NCI-H526 treated with DMSO at 0.1 percent for 48 hours (cell line): ENCODE measurements around the gene DUSP16.
"Not testable (repeated sequence)": the region's sequence is repeated elsewhere in the genome, so short reads cannot be mapped to it uniquely, and the experiment has no call there.

Experiments
- DNase-seq: peaks from one replicate; lab custom pipeline; 2025; lab: John Stamatoyannopoulos, UW

The DUSP16 gene

DNA sequence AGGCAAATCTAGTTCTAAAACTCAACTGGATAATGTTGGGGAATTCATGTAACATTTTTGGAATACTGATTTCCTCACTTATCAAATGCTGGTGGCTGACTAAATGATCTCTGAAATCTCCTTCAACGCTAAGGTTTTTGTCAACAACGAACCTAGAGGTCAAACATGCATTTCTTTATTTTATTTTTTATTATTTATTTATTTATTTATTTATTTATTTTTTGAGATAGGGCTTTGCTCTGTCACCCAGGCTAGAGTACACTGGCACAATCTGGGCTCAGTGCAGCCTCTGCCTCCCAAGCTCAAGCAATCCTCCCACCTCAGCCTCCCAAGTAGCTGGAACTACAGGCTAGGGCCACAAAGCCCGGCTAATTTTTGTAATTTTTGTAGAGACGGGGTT lies 64.5 kb downstream of the DUSP16 start:
- no peak for DNase-seq

DNA sequence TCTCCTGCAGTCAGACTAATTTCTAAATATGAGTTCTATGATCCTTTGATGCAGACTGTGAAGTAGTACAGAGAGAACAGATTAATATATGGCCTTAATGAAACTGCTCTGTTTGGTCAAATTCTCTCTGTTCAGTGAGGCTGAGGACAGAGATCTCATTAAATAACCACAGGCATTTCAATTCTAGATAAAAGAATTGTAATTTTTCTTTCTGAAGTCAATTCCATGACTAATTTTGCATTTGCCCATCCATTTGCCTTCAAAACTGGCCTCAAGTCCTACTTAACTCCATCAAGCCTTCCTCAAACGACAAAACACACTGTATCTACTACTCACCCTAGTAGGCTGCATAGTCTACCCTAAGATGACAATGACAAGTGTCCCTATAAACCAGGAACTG lies 67.1 kb downstream of the DUSP16 start:
- no peak for DNase-seq

DNA sequence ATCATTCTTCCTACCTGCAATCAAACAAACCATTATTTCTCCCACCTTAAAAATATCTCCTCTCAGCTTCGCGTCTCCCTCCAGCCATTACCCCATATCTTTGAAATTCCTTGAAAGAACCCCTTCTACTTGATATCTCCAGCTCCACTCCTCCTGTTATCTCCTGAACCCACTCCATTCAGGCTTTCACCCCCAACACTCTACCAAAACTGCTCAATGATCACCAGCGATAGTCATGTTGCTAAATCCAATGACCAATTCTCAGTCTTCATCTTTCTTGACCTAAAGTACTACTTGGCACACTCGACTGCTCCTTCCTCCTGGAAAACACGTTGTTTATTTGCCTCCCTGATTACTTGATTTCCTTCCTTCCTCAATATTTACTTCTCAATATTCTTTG lies 70.1 kb downstream of the DUSP16 start:
- no peak for DNase-seq

DNA sequence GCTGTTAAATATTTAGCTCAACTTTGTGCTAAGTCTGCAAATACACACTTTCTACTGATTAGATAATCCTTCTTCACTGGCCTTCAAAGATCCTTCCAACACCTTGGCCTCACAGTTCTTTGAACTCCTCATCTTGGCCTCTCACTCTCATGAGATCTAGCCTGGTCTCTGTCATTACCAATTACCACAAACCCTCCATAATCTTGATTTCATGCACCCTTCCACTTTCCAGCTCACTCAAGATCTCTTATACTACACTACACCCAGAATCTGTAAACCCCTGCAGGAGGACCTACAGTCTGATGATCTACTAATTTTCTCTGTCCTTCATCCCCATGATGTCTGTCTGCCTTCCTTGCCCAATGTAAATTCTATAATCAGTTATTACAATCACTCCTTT lies 71.1 kb downstream of the DUSP16 start:
- DNase-seq = no peak

DNA sequence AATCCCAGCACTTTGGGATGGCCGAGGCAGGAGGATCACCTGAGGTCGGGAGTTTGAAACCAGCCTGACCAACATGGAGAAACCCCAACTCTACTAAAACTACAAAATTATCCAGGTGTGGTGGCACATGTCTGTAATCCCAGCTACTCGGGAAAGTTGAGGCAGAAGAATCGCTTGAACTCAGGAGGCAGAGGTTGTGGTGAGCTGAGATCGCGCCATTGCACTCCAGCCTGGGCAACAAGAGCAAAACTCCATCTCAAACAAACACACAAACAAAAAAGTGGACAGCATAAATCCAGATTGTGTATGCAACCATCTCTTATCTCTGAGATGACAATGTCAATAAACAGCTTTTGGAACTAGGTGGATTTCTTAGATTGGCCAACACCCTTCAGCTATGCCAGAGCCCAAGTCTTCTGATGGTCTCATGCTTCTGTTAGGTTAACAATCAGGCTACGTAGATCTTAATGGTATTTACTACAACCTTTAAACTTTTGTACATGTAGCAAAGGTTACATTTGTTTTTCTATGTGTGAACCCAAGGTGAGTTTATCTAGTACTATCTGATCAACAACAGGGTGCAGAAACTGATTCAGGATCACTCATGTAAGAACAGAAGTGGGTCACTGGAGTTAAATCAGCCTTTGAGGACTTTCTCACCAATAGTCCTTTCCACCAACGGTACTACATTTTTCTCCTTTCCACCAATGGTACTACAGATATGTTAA lies 73.7 kb downstream of the DUSP16 start:
- DNase-seq = no peak

DNA sequence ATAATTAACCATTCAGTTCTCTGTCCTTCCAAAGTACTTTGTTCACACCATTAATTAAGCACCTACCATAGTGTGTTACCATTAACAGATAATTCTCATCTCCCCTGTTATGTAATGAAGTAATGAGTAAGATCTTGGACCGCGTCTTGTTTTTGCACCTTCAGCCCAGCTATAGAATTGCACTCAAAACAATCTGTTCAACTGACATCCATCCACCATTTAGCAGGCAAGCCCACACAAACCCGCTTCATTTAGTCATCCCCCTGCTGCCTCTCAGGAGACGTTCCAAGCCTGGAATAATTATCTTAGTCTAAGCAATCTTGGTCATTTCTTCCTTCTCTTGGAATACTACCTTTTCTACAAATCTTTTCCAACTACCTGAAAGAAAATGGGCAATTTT lies 74.4 kb downstream of the DUSP16 start:
- no peak for DNase-seq

DNA sequence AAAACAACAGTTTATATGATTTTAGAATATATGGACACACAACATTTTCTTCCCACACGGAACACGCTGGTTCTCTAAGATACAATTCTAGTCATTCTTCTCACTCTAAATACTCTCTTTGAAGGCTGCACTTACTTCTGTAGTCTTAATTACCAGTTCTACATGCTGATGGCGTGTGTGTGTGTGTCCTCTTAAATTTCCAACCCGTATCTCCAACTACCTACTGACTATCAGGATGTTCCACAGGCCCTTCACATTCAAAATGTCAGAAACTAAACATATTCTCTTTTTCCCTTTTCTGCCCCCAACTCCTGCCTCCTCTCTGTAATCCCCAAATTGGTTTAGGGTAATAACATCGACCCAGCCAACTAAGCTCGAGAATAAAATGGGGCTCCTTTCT lies 75.2 kb downstream of the DUSP16 start:
- no peak for DNase-seq

DNA sequence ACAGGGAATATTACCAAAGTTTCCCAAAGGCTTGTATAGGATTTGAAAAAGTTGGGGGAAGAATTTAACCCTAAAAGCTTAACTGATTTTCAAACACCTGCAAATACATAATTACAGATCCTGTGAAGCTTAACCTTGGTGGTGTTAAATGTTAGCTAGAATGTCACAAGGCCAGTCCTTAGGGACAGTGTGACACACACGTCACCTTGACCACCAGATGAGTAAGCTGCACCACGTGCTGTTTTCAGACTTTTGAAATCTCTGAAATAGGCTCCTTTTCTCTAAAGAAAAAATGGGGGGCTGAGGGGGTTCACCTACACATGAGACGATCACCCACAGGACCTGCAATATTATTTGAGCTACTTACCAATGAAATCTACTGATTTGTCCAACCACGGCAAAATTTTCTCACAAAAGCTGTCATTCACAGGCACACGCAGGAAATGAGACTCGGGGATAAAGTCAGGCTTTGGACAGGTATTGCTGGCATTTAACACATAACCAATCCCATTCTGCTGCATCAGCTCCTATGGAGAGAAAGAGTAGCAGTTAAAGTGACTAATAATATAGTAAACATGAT lies 75.9 kb downstream of the DUSP16 start:
- no peak for DNase-seq

DNA sequence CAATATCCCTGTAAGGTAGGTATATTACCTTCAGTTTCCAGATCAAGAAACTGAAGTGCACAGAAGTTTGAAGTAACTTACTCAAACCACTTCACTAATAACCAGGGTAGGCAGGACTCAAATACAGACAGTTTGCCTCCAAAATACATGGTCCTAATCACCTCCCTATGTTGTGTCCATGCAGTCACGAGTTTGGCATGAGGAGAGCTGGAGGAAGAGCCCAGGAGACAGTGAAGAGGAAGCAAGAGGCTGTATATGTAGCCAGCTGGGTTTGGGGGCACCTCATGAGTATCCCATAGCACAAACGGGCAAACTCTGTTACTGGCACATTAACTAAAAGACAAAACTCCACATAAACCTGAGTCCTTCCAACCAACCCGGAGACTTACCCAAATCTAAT lies 79.2 kb downstream of the DUSP16 start:
- DNase-seq = no peak

DNA sequence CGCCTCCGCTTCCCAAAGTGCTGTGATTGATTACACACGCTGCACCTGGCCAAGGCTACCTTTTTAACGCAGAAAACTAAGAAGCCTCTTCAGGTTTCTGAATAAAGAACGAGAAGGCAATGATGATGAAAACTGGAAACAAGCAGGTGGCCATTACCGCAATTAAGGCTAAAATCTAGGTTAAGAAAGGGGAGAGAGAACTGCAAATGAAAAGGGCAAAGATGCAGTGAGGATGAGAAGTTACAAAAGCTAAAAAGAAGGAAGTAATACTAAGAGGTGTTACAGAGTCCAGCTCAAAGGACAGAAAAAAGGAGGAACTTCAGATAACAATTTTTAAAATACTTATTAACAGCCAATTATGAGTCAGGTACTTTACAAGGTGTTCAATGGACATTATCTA lies 79.7 kb downstream of the DUSP16 start:
- no peak for DNase-seq

DNA sequence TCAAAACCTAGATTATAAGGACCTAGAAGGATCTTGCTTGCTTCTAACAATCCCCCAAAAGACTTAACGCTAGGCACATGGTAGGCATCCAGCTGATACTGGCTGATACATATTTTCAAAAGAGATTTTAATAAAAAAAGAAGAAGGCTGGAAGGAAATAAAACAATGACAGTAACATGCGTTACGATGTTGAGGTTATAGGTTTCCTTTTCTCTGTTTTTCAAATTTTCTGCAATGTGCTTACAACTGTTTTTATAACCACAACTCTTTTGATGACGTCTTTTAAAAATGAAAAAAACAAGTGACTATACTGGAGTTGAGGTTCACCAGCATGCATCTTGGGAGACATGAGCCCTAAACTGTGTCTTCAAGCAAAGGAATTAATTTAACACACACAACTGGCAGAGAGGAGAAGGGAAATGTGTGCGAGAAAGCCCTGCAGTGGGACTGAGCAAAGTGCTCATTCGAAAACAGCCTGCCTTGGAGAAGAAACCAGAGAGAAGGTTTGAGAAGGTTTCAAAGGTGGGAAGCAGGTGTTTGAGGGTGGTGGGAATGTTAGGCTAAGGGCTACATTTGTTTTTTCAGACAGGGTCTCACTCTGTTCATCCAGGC lies 80.4 kb downstream of the DUSP16 start:
- DNase-seq = no peak

DNA sequence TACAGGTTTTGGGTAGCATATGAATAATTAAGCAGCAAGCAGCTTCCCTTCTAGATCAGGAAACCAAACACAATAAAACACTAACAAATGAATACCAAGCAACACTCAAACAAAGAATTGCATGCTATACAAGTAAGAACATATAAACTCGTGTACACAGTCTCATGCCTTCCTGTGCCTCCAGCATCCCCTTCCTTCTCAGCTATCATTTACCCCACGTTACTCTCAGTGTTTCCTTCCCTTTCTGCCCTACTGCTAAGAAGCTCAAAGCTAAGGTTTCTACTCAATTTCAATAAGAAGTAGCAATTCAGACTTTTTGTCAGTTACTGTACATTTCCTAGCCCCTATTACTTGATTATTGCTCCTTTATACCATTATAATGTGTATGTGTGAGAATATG lies 81.0 kb downstream of the DUSP16 start:
- no peak for DNase-seq

DNA sequence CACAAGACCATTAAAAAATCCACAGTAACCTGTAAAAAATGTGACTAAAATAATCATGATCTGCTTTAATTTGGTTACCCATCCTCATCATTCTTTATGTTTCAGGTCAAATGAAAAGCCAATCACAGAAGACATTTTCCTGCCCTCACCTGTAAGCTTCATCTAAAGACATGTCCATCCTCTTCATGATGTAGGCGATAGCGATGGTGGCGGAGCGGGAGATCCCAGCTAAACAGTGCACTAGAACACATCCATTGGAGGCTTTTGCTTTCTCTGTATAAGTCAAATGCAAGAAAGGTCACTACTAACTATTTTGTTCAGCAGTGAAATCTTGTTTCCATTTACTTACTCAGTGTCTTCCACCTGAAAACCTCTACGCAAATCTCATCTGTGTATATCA lies 82.6 kb downstream of the DUSP16 start:
- no peak for DNase-seq

DNA sequence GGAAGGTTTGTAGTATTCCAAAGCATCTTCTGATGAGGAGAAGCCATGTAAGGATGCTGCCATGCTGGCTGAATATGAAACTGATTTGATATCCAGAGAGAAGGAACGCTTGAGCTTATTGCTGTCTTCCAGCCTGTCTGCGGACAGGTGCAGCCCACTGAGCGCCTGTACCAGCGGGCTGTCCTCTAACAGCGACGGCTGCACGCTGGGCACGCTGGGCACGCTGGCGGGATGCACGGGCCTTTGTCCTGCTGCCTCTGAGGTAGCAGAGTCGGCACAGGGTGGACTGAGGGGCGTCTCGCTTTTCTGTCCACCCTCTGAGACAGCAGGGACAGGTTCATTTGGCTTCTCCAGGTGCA lies 85.2 kb downstream of the DUSP16 start:
- no peak for DNase-seq

DNA sequence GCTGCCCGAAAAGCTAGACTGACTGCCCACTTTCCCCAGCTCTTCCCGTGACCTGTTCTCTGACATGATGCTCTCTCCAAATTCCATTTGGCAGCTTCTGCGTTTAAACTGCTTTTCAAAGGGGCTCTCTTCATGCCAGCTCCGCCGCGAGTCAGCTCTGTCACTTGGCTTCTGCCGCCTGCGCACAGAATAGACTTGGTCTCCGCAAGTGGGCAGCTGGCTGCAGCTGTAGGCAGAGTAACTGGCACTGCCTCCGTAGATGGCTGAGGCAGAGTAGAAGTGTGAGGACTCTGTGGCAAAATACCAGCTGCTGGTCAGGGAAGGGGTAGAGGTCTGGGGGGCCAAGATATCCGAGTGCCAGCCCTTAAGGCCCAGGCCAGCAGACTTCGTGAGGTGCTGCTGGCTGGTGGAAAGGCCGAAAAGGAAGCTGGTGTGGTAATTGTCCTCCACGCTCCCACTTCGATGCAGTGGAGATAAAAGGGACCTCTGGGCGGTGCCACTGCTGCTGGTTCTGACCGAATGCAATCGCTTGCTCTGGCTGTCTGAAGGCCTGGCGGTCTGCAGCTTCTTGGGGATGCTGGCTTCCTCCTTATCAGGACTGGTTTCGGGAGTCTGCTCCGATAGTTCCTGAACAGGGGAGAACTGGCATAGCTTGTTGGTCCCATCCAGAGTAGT lies 85.7 kb downstream of the DUSP16 start:
- DNase-seq = no peak

DNA sequence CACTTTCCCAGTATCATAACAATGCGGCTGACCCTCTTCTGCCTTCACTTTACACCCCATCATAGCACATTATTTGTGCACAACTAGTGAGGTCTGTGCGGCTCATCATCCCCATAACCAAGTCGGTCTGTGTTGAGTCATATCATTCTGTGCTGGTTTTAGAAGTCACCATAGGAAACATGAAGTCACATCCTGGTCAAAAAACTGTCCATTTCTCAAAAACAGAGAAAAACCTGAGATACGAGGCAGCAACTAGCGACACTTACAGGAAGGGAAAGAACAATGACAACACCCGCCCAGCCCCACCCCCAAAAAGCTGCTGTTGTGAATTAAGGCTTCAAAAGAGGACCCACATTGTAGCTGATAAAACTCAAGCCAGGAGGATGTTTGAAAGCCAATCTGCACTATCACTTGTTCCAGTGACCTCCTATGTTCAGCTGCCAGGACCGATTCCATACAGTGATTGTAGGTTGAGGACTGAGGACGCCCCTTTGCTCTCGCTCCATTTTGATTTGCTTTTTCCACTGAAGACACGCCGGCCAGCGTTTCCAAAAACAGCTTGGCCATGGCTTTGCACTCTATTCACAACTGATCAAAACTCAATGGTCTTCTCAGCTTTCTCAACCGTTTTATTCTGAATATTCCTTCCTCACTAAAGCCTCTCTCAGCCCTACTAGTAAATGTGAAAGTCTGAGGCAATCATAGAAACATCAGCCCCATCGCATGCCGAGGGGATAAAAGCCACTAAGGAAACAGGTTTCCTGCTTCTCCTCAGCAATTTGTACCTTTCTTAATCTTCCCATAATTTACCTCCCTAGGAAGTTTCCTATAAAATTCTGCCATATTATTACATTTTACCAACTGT lies 87.5 kb downstream of the DUSP16 start:
- DNase-seq = no peak

DNA sequence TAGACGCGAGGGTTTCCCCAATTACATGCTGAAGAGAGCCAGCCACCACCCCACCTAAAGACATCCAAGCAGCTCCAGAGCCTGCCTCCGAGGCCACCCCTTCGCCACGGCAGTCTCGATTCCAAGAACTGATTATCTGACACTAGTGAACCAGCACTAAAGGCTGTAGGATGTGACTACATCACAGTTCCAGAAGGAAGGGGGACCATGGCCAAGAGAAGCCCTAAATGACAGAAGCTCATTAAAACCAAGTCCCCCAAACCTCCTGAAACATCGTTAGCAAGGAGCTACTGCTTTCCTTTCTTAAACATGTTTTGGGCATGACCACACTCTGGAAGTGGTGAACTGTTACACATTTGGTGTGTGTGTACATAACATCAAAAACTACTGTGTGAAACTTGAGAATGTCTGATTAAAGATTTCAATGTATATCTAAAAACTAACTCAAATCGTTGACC lies 88.2 kb downstream of the DUSP16 start:
- no peak for DNase-seq

DNA sequence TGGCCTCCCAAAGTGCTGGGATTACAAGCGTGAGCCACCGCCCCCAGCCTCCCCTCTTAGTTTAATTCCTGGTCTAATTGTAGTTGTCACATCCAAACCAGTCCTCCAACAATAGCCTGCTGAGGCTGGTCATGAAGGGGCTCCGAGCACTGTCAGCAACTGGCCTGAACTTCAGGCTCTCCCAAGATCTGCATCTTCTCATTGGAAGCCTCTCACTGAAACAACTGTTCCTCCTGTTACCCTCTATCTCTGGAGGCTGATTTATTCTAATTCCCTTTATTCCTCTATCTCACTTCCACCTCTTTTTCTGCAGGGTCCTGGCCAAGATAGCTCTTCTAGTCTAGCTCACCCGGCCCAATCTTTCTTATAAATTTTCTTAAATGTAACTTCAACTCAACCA lies 89.4 kb downstream of the DUSP16 start:
- DNase-seq = no peak

DNA sequence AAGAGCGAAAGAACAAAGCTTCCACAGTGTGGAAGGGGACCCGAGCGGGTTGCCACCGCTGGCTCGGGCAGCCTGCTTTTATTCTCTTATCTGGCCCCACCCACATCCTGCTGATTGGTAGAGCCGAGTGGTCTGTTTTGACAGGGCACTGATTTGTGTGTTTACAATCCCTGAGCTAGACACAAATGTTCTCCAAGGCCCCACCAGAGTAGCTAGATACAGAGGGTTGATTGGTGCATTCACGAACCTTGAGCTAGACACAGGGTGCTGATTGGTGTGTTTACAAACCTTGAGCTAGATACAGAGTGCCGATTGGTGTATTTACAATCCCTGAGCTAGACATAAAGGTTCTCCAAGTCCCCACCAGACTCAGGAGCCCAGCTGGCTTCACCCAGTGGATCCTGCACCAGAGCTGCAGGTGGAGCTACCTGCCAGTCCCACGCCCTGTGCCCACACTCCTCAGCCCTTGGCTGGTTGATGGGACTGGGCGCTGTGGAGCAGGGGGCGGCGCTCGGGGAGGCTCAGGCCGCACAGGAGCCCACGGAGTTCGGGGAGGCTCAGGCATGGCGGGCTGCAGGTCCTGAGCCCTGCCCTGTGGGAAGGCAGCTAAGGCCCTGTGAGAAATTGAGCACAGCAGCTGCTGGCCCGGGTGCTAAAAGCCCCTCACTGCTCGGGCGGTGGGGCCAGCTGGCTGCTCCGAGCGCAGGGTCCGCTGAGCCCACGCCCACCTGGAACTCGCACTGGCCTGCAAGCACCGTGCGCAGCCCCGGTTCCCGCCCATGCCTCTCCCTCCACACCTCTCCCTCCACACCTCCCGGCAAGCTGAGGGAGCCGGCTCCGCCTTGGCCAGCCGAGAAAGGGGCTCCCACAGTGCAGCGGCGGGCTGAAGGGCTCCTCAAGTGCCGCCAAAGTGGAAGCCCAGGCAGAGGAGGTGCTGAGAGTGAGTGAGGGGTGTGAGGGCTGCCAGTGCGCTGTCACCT lies 90.4 kb downstream of the DUSP16 start:
- DNase-seq = not testable (repeated sequence)

DNA sequence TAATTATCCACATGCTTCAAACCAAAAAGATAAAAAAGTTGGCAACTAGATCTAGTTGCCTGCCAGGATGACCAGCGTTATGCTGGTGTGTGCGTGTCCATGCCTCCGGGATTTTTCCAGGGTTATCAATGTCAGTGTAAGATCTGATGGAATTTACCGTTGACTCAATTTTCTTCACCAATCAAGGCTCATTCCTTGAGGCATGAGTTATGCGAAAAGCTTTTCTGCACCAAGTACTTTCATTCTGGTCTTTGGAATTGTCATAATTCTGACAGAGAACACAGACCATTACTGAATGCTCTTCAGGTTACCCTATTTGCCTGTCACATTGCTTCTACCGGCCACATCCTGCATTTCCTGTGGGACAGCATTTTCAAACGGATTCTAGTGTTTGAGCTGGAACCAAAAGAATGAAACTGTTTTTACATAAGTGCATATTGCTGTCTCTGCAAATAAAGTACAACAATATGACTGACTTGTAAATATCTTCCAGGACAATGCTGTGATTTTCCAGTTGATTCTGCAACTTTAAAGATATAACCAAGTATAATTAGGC lies 91.8 kb downstream of the DUSP16 start:
- DNase-seq = no peak

DNA sequence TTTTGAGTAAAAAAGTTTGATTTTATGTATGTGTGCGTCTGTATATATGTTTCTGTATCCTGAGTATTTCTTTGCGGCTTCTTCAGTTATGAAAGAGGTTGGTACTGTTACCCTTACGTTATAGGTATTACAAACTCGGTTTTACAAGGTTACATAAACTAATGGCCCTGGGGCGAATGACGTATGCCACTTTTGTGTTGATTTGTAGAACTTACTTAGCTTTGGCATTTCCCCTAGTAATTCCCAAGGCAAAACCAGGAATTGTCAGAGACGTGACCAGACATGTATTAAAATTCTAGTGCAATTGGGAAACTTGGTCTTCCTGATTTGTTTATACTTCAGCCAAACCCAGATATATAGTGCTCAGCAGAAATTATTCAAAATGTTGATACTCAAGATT lies 93.3 kb downstream of the DUSP16 start:
- DNase-seq = no peak
